Measurements from ENCODE around the gene PREP.

The PREP gene

DNA sequence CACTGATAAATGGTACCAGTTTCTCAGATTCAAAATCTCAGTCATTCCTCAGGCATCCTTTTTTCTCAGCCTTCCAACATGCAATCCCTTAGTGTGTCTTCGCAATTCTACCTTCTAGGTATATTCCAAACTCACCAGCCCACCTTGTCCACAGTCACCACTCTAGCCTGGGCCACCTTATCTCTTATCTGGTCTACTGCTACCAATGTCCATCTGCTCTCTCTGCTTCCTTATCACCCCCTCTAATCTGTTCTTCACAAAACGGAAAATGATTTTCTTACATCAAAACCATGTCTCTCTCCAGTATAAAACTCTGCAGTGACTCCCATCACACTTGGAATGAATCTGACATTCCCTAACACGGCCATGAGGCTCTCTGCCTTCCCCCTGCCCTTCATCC, 91.9 kb downstream of the PREP start:
- Histone ChIP-seq H3K36me3 (ENCODE audit: insufficient read depth, low read length) (peaks cover 45% of the 10 kb centered on the region; the same call in 1 of the 2 replicates), H3K4me3 (ENCODE audit: low read length, poor library complexity, severe bottlenecking) (no peak overlapping the region), H3K79me2 (ENCODE audit: insufficient read depth, low read length) (no peaks in the 10 kb centered on the region), H3K4me1 (ENCODE audit: insufficient read depth, low read length, poor library complexity, severe bottlenecking) (no peaks in the 10 kb centered on the region), H3K4me2 (ENCODE audit: low read depth, low read length, poor library complexity, severe bottlenecking) (no peak overlapping the region), H3K9ac (ENCODE audit: low read depth, low read length, poor library complexity, severe bottlenecking) (no peak overlapping the region), H3K9me2 (replicated peaks; ENCODE audit: low read depth, low read length) (no peaks in the 10 kb centered on the region), H3K9me3 (ENCODE audit: insufficient read depth, low read depth, low read length) (no peaks in the 10 kb centered on the region), H3K27me3 (ENCODE audit: insufficient read depth, low read length, poor library complexity, severe bottlenecking) (no peaks in the 10 kb centered on the region), H3F3A (ENCODE audit: low read depth) (no peaks in the 10 kb centered on the region), H4K20me1 (ENCODE audit: insufficient read depth, low read length, poor library complexity, severe bottlenecking) (no peaks in the 10 kb centered on the region), H2AFZ (ENCODE audit: low read length) (no peak overlapping the region)
- no peak for TF ChIP-seq EZH2phosphoT487 (IDR thresholded peaks at IDR 0.05; ENCODE audit: borderline replicate concordance)
- TF ChIP-seq, protein P1, sequence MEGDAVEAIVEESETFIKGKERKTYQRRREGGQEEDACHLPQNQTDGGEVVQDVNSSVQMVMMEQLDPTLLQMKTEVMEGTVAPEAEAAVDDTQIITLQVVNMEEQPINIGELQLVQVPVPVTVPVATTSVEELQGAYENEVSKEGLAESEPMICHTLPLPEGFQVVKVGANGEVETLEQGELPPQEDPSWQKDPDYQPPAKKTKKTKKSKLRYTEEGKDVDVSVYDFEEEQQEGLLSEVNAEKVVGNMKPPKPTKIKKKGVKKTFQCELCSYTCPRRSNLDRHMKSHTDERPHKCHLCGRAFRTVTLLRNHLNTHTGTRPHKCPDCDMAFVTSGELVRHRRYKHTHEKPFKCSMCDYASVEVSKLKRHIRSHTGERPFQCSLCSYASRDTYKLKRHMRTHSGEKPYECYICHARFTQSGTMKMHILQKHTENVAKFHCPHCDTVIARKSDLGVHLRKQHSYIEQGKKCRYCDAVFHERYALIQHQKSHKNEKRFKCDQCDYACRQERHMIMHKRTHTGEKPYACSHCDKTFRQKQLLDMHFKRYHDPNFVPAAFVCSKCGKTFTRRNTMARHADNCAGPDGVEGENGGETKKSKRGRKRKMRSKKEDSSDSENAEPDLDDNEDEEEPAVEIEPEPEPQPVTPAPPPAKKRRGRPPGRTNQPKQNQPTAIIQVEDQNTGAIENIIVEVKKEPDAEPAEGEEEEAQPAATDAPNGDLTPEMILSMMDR (conservative IDR thresholded peaks at IDR 0.05; ENCODE audit: low read length) = no peak

DNA sequence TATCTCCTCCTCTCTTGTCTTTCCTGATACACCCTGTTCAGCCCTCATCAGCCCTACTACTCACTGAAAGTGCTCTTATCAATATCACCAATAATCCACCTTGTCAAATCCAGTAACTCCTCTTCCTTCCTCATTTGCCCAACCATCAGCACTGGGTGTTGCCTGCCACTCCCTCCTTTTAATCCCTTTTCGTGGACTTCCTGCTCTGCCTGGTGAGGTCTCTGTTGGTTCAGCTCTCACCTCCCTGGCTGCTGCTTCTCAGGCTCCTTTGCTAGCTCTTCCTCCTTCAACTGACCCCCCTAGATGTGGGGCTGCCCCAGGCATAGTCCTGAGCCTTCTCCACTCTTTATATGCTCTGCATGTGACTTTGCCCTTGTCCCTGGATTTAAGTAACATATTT, 92.5 kb downstream of the PREP start:
- Histone ChIP-seq H3K27me3 (ENCODE audit: insufficient read depth, low read length, poor library complexity, severe bottlenecking) (no peaks in the 10 kb centered on the region), H4K20me1 (ENCODE audit: insufficient read depth, low read length, poor library complexity, severe bottlenecking) (no peaks in the 10 kb centered on the region), H2AFZ (ENCODE audit: low read length) (no peak overlapping the region), H3K9ac (ENCODE audit: low read depth, low read length, poor library complexity, severe bottlenecking) (no peak overlapping the region), H3K4me3 (ENCODE audit: low read length, poor library complexity, severe bottlenecking) (no peak overlapping the region), H3K9me3 (ENCODE audit: insufficient read depth, low read depth, low read length) (no peaks in the 10 kb centered on the region), H3K4me2 (ENCODE audit: low read depth, low read length, poor library complexity, severe bottlenecking) (no peak overlapping the region), H3K9me2 (replicated peaks; ENCODE audit: low read depth, low read length) (no peaks in the 10 kb centered on the region), H3F3A (ENCODE audit: low read depth) (no peaks in the 10 kb centered on the region), H3K36me3 (ENCODE audit: insufficient read depth, low read length) (peaks cover 40% of the 10 kb centered on the region; the same call in 1 of the 2 replicates), H3K4me1 (ENCODE audit: insufficient read depth, low read length, poor library complexity, severe bottlenecking) (no peaks in the 10 kb centered on the region), H3K79me2 (ENCODE audit: insufficient read depth, low read length) (no peaks in the 10 kb centered on the region)
- no peak for TF ChIP-seq EZH2phosphoT487 (IDR thresholded peaks at IDR 0.05; ENCODE audit: borderline replicate concordance)
- TF ChIP-seq, protein P1 (conservative IDR thresholded peaks at IDR 0.05; ENCODE audit: low read length) = no peak

DNA sequence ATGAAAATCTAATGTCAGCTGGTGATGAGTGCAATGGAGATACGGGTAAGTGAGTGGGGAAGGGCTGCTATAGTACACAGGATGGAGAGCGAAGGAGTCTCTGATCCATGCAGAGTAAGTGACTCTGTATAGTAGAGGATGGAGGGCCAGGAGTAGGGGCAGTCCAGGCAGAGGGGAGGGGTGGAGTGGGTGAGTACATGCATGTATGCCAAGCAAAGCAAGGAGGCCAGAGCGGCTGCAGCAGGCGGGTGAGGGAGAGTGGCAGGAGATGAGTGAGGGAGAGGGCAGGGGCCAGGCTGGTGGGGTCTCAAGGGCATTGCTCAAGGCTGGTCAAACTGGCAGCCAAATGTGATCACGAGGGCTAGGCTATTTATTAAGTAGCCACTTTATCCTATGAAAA, 94.0 kb downstream of the PREP start:
- no peaks in the 10 kb centered on the region for H3K27me3 ChIP-seq (ENCODE audit: insufficient read depth, low read length, poor library complexity, severe bottlenecking)
- H3K9me3 ChIP-seq (ENCODE audit: insufficient read depth, low read depth, low read length) = no peaks in the 10 kb centered on the region
- H3K9me2 ChIP-seq (replicated peaks; ENCODE audit: low read depth, low read length) = no peaks in the 10 kb centered on the region
- no peak overlapping the region for H3K4me2 ChIP-seq (ENCODE audit: low read depth, low read length, poor library complexity, severe bottlenecking)
- H3F3A ChIP-seq (ENCODE audit: low read depth) = no peaks in the 10 kb centered on the region
- TF ChIP-seq, protein P1 (conservative IDR thresholded peaks at IDR 0.05; ENCODE audit: low read length) = no peak
- TF ChIP-seq EZH2phosphoT487 (IDR thresholded peaks at IDR 0.05; ENCODE audit: borderline replicate concordance) = no peak
- peaks cover 27% of the 10 kb centered on the region; the same call in 1 of the 2 replicates for H3K36me3 ChIP-seq (ENCODE audit: insufficient read depth, low read length)
- H3K9ac ChIP-seq (ENCODE audit: low read depth, low read length, poor library complexity, severe bottlenecking) = no peak overlapping the region
- H3K79me2 ChIP-seq (ENCODE audit: insufficient read depth, low read length) = no peaks in the 10 kb centered on the region
- H4K20me1 ChIP-seq (ENCODE audit: insufficient read depth, low read length, poor library complexity, severe bottlenecking) = no peaks in the 10 kb centered on the region
- H3K4me3 ChIP-seq (ENCODE audit: low read length, poor library complexity, severe bottlenecking) = no peak overlapping the region
- H3K4me1 ChIP-seq (ENCODE audit: insufficient read depth, low read length, poor library complexity, severe bottlenecking) = no peaks in the 10 kb centered on the region
- H2AFZ ChIP-seq (ENCODE audit: low read length) = no peak overlapping the region
